Right lobe of liver (tissue), 6 donors: ENCODE measurements around the gene NRL. TPM values are rescaled to one million over a fixed set of nuclear protein-coding genes. Genes with fewer than 3 reads are reported as not detected.

Experiments used
- ATAC-seq, 4 donors: fragments of 200-7000 bp; cut with Tn5 transposase; one replicate each; pipeline ENCODE4 v1.9.1; 2020; ENCODE audit warnings: mild to moderate bottlenecking in 4 of 4, moderate library complexity in 4 of 4
- DNase-seq, 3 donors: peaks; one replicate each; pipeline ENCODE4 v3.0.0-alpha.2; 2020
- H3K27ac ChIP-seq, 3 donors: fragments of 200-600 bp; one replicate each; pipeline ENCODE4 v1.8.0; 2022
- H3K27me3 ChIP-seq, 2 donors: fragments of 200-600 bp; one replicate each; pipeline ENCODE4 v1.8.0; 2022
- H3K36me3 ChIP-seq, 4 donors: fragments of 200-600 bp; sonication (generic) in 1 of 4; one replicate each; pipeline versions ENCODE4 v1.5.1 to v1.8.0; 2017 to 2022; ENCODE audit warnings: control low read depth in 1 of 4
- H3K4me1 ChIP-seq, 4 donors: fragments of 200-600 bp; sonication (generic) in 1 of 4; one replicate each; pipeline versions ENCODE4 v1.5.1 to v1.8.0; 2017 to 2022; ENCODE audit warnings: control low read depth in 1 of 4
- H3K4me3 ChIP-seq, 3 donors: fragments of 200-600 bp; one replicate each; pipeline ENCODE4 v1.8.0; 2022
- H3K9me3 ChIP-seq, 4 donors: fragments of 200-600 bp; sonication (generic) in 1 of 4; one replicate each; pipeline versions ENCODE4 v1.5.1 to v1.8.0; 2017 to 2022; ENCODE audit warnings: control low read depth in 1 of 4
- POLR2A ChIP-seq: fragments of 450-650 bp; IDR thresholded peaks from one replicate; pipeline ENCODE4 v1.6.1; 2017; ENCODE audit warnings: antibody characterized with exemption, mild to moderate bottlenecking
- WGBS: methylation state at CpG from one replicate; pipeline ENCODE4 v1.1.6; 2018; ENCODE audit warnings: low coverage, low lambda C conversion rate; ENCODE audit not compliant: insufficient coverage; ENCODE audit errors: missing lambda C conversion rate; 5-methylcytosine and 5-hydroxymethylcytosine counted together
- intact Hi-C, 2 donors: fragments of 100-400 bp; cut with DNase I; formaldehyde crosslinking; loops; one replicate each; pipeline versions ENCODE4 v1.11.2 to v1.14.1; 2022
- total RNA-seq, 6 experiments: library from RNA; depleted of rRNA in 2 of 6; stranded (reverse); fragments of >200 nt in 2 of 6; fragmentation: NEBNext Ultra II Directional in 3 of 6; extraction: Animal tissue kit (Norgen Biotek cat#: 25700) in 3 of 6; gene quantifications; one replicate each; pipeline versions ENCODE4 v1.1.0 to v1.2.4, GENCODE V29; 2016 to 2023
- TF ChIP-seq, protein P1 (sequence below), 4 donors: fragments of 200-600 bp in 3 of 4; fragments of 450-650 bp in 1 of 4; IDR thresholded peaks; one replicate each; pipeline versions ENCODE4 v1.5.1 to v1.8.0; 2016 to 2022; ENCODE audit warnings: antibody characterized with exemption in 4 of 4, mild to moderate bottlenecking in 2 of 4
- donor health status: DM: no; HTN: yes; CAD: no.
- donor health status: DM: no; HTN: no; CAD: no.
- donor health status: DM: no; HTN: no; CAD: no.
- donor health status: DM: no; HTN: yes; CAD: no.
- donor health status: DM: no; HTN: yes; CAD: no.

NRL gene
- total RNA-seq, 6 experiments from 2014 or later, result 1.4 to 2.9 (median 2.1) TPM

DNA sequence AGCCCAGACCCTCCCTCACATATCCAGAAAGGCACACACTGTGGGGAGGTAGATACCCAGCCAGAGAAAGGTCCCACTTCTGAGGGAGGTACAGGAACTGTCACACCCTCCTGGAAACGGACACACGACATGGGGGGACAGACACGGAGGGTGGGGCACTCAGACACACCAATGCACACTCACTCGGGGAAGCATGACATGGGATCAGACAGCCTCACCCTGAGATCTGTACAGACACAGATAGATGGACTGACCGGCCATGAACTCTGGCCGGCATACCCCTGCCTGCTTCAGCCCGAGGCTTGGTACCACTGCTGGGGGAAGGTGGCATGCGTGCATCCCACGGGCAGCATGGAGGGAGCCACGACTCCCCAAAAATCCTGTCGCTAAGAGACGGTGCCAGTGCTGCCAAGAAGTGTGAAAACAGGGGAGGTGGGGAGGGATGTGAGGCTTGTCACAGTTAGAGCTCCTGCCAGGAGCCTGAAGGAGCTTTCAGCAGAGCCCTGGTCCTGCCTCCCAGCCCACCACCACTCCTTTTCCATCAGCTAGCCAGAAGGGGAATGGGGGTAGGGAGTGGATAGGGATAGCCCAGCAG lies 42.8 kb downstream of the NRL start:
- H3K27me3 ChIP-seq, result no peaks in the 10 kb centered on the region
- no peak for DNase-seq
- ATAC-seq, result no peak
- no peak overlapping the region for H3K4me3 ChIP-seq
- intact Hi-C loops, result no loop called here
- WGBS, result 31% methylated on average over 5 of the region's 12 CpGs
- TF ChIP-seq POLR2A, result no peak
- TF ChIP-seq, protein P1, sequence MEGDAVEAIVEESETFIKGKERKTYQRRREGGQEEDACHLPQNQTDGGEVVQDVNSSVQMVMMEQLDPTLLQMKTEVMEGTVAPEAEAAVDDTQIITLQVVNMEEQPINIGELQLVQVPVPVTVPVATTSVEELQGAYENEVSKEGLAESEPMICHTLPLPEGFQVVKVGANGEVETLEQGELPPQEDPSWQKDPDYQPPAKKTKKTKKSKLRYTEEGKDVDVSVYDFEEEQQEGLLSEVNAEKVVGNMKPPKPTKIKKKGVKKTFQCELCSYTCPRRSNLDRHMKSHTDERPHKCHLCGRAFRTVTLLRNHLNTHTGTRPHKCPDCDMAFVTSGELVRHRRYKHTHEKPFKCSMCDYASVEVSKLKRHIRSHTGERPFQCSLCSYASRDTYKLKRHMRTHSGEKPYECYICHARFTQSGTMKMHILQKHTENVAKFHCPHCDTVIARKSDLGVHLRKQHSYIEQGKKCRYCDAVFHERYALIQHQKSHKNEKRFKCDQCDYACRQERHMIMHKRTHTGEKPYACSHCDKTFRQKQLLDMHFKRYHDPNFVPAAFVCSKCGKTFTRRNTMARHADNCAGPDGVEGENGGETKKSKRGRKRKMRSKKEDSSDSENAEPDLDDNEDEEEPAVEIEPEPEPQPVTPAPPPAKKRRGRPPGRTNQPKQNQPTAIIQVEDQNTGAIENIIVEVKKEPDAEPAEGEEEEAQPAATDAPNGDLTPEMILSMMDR (IDR thresholded peaks at IDR 0.05), result no peak
- peaks cover 0 to 52% (median 22%) of the 10 kb centered on the region in 4 donors for H3K4me1 ChIP-seq
- H3K27ac ChIP-seq, result no peak overlapping the region
- no peaks in the 10 kb centered on the region for H3K36me3 ChIP-seq
- no peaks in the 10 kb centered on the region for H3K9me3 ChIP-seq

DNA sequence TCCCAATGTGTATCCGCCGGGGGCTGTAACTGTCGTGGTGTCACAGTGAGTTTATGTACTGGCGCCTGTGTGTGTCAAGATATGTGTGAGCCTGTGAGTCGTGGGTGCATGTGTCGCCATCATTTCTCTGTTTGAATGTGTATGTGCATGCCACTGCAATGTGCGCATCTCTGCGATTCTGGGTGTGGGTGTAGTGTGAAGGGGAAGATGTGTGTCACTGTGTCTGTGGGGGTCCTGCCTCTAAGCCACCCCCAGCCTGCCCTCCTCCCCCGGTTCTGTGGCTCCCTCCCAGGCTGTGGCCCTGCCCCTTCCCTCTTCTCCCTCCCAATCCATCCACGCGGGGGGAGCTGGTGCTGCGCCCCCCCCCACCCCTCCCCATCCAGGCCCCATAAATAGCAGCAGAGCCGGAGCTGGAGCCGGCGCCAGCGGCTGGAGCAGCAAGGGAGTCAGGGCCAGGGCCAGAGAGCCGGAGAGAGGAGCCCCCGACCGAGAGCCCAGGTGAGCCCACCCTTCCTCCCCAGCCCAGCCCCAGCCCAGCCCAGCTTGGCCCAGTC lies 43.5 kb downstream of the NRL start, which contains the start of gene CPNE6:
TSS of gene CPNE6 (plus strand) at position 419 of the 554 bp plus-strand sequence. CDS start 1,375 bp downstream, outside the sequence.
- ATAC-seq (no peak), DNase-seq (no peak)
- no peaks in the 10 kb centered on the region for H3K9me3 ChIP-seq
- no peak within 1 kb of the TSS for H3K4me3 ChIP-seq
- intact Hi-C loops, result no loop called here
- no peaks in the 10 kb centered on the region for H3K36me3 ChIP-seq
- TF ChIP-seq, protein P1 (IDR thresholded peaks at IDR 0.05), result no peak
- no peak for TF ChIP-seq POLR2A
- H3K4me1 ChIP-seq, result peaks cover 0 to 56% (median 22%) of the 10 kb centered on the region in 4 donors
- no peaks in the 10 kb centered on the region for H3K27me3 ChIP-seq
- 60% methylated on average over 2 of the region's 19 CpGs for WGBS
- H3K27ac ChIP-seq, result no peak within 1 kb of the TSS

DNA sequence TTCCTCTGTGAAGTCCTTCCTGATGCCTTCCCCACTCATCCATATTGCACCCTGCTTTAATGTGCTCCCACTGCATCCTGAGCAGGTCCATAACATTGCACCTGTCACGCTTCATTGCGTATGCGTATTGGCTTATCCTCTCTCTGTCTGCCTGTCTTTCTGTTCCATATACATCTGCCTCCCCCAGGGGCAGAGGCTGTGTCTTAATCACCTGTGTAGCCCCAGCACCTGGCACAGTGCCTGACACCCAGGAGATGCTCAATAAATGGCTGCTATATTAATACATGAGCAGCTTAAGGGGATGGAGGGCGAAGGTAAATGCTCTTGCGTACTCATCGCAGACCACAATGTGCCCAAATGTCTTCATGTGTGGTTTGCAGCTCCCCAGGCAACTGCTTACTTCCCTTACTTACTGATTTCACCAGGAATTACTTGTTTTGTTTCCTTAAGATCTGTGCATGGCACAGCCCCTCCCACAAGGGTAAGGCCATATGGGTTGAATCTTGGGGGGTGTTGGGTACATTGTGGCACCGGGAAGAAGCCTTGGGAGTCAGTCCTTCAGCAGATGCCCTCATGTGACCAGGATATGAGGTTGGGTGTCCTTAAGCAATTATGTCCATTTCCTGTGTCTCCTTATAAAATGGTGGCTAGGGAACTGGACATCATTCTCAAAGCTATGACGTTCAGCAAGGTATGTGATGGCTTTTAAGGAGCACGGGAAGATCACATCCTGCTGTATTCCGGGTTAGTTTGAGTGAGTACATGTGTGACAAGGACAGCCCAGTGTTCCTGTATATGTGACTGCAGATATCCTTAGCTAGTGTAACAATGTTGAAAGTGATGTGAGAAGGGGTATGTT lies 44.2 kb downstream of the NRL start:
- Histone ChIP-seq H3K4me3 (no peak overlapping the region), H3K36me3 (no peaks in the 10 kb centered on the region), H3K27me3 (no peaks in the 10 kb centered on the region), H3K4me1 (peaks cover 0 to 62% (median 21%) of the 10 kb centered on the region in 4 donors), H3K27ac (no peak overlapping the region), H3K9me3 (no peaks in the 10 kb centered on the region)
- ATAC-seq (no peak), DNase-seq (no peak)
- TF ChIP-seq POLR2A, result no peak
- TF ChIP-seq, protein P1 (IDR thresholded peaks at IDR 0.05), result no peak
- intact Hi-C loops, result no loop called here
- WGBS, result 81% methylated on average over 7 of the region's 10 CpGs

DNA sequence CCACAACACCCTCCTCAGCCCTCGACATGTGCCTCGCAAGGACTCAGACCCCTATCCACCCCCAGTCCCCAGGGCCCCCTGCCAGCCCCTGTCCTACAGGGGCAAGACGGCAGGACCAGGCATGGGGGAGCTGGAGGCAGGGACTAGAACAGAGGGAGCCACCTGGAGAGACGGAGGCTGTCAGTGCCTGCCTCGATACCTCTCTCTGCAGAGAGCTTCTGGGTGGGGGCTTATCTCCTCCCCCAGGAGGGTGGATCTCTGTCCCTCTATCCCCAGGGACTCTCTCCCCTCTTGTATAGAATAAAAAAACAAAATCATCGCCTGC lies 45.4 kb downstream of the NRL start:
- intact Hi-C loops, result loop anchor here in 1 of 2 donors (10.0 kb wide), 1 partner anchor 95 kb away; the partner anchor contains the start of gene IRF9
- Histone ChIP-seq H3K27me3 (no peaks in the 10 kb centered on the region), H3K27ac (no peak overlapping the region), H3K4me3 (no peak overlapping the region), H3K4me1 (peaks cover 0 to 54% (median 17%) of the 10 kb centered on the region in 4 donors), H3K36me3 (no peaks in the 10 kb centered on the region), H3K9me3 (no peaks in the 10 kb centered on the region)
- DNase-seq (no peak), ATAC-seq (no peak)
- no peak for TF ChIP-seq POLR2A
- TF ChIP-seq, protein P1 (IDR thresholded peaks at IDR 0.05), result no peak
- 100% methylated on average over 2 of the region's 6 CpGs for WGBS
